WI38 (cell line): Measurements from ENCODE around the gene PRDM15.

Source experiments
- H3K4me3 ChIP-seq: 2 replicates; pipeline ENCODE4 v1.5.1; 2011; ENCODE audit warnings: low read depth, mild to moderate bottlenecking, control low read depth, low read length
- CTCF ChIP-seq: IDR thresholded peaks from 2 replicates; pipeline ENCODE4 v1.5.1; 2012; ENCODE audit warnings: low read depth, mild to moderate bottlenecking, control low read depth, low read length

The PRDM15 gene

GRCh38 chr21:41762753-41763152 is 116.4 kb downstream of the PRDM15 start:
- TF ChIP-seq CTCF = no peak
- no peak overlapping the region for H3K4me3 ChIP-seq

GRCh38 chr21:41761934-41762635 is 117.1 kb downstream of the PRDM15 start:
- no peak overlapping the region for H3K4me3 ChIP-seq
- no peak for TF ChIP-seq CTCF

GRCh38 chr21:41761211-41761933 is 117.8 kb downstream of the PRDM15 start:
- no peak for TF ChIP-seq CTCF
- no peak overlapping the region for H3K4me3 ChIP-seq

- TF ChIP-seq CTCF = no peak
- H3K4me3 ChIP-seq = no peak overlapping the region
These were observed 118.7 kb downstream of the PRDM15 start for GRCh38 chr21:41760411-41760810.

- no peak for TF ChIP-seq CTCF
- no peak overlapping the region for H3K4me3 ChIP-seq
These were observed 119.2 kb downstream of the PRDM15 start for GRCh38 chr21:41759926-41760325.

GRCh38 chr21:41759214-41759840 is 119.8 kb downstream of the PRDM15 start:
- no peak for TF ChIP-seq CTCF
- no peak overlapping the region for H3K4me3 ChIP-seq

- TF ChIP-seq CTCF = no peak
These were observed 120.6 kb downstream of the PRDM15 start for GRCh38 chr21:41758550-41758949.

More at GRCh38 chr21:41758550-41758949, 120.6 kb downstream of the PRDM15 start:
- no peak overlapping the region for H3K4me3 ChIP-seq
